ENCODE results near the gene STK33. TPM values are rescaled to one million over a fixed set of nuclear protein-coding genes. Genes with fewer than 3 reads are reported as not detected.

The STK33 gene
- total RNA-seq, 1 experiment from 2014 or later = 19.5 TPM

GRCh38 chr11:8545698-8546366 is 48.2 kb downstream of the STK33 start:
- H3K27ac ChIP-seq (ENCODE audit: insufficient read length, low read depth, low read length) = no peak overlapping the region
- TF ChIP-seq CTCF (conservative IDR thresholded peaks at IDR 0.05) = no peak
- peaks cover 3 to 5% of the 10 kb centered on the region in 2 experiments; a peak in 2 of 5 replicates for H3K9me3 Mint-ChIP-seq
- no peaks in the 10 kb centered on the region for H3K4me1 Mint-ChIP-seq
- no peak for DNase-seq
- no peak overlapping the region for H2AFZ ChIP-seq (ENCODE audit: low read length)
- H4K5ac ChIP-seq (ENCODE audit: insufficient read length, low read depth, low read length) = no peak overlapping the region
- no peak overlapping the region for H3K56ac ChIP-seq (ENCODE audit: insufficient read length, low read depth, low read length)
- H2BK5ac ChIP-seq (ENCODE audit: insufficient read length, low read length) = no peak overlapping the region
- H2AK5ac ChIP-seq (ENCODE audit: insufficient read length, low read length) = no peak overlapping the region
- no peak overlapping the region for H3K9ac ChIP-seq (ENCODE audit: extremely low read depth, insufficient read length, low read length)
- H3K23me2 ChIP-seq (ENCODE audit: insufficient read length, low read depth, low read length, poor library complexity, severe bottlenecking) = no peaks in the 10 kb centered on the region
- H3K27ac Mint-ChIP-seq = no peak overlapping the region
- no peak overlapping the region for H2BK120ac ChIP-seq (ENCODE audit: low read depth, low read length, poor library complexity, severe bottlenecking)
- no peak overlapping the region for H2BK12ac ChIP-seq (ENCODE audit: insufficient read length, low read depth, low read length)
- no peaks in the 10 kb centered on the region for H3K9me3 ChIP-seq (ENCODE audit: control insufficient read depth, low read depth, low read length)
- H4K91ac ChIP-seq (ENCODE audit: insufficient read length, low read depth, low read length) = no peak overlapping the region
- H3K27me3 ChIP-seq (ENCODE audit: insufficient read depth, low read length) = no peaks in the 10 kb centered on the region
- H4K20me1 ChIP-seq (ENCODE audit: control insufficient read depth, insufficient read depth, insufficient read length) = no peaks in the 10 kb centered on the region
- H3K79me1 ChIP-seq (ENCODE audit: insufficient read depth, low read depth, low read length, poor library complexity, severe bottlenecking) = no peaks in the 10 kb centered on the region
- H3K4me2 ChIP-seq (ENCODE audit: insufficient read depth, insufficient read length, low read length) = no peak overlapping the region
- H2BK15ac ChIP-seq (ENCODE audit: low read depth, low read length) = no peak overlapping the region
- no peak overlapping the region for H3K4me3 Mint-ChIP-seq
- H3K79me2 ChIP-seq (ENCODE audit: insufficient read depth, low read length) = no peaks in the 10 kb centered on the region
- H3K14ac ChIP-seq (ENCODE audit: insufficient read depth, low read length) = no peak overlapping the region
- no peak overlapping the region for H3K4ac ChIP-seq (ENCODE audit: low read depth, low read length)
- no peak overlapping the region for H3K18ac ChIP-seq (ENCODE audit: insufficient read length, low read depth, low read length)
- no CpG with 5 or more reads among the region's 4 CpGs for WGBS (ENCODE audit: extremely low coverage, insufficient read length, low lambda C conversion rate)
- H3T11ph ChIP-seq (ENCODE audit: low read length) = no peak overlapping the region
- no peaks in the 10 kb centered on the region for H3K4me1 ChIP-seq (ENCODE audit: insufficient read depth, low read length)
- H3K23ac ChIP-seq (ENCODE audit: insufficient read length, low read depth, low read length) = no peak overlapping the region
- no peaks in the 10 kb centered on the region for H3K27me3 Mint-ChIP-seq (ENCODE audit: low read depth)
- no peak overlapping the region for H2BK20ac ChIP-seq (ENCODE audit: low read depth, low read length, poor library complexity, severe bottlenecking)
- H4K8ac ChIP-seq (replicated peaks; ENCODE audit: insufficient read length, low read depth, low read length) = no peak overlapping the region
- peaks cover 0 to 5% (median 4%) of the 10 kb centered on the region in 3 experiments; a peak in 3 of 7 replicates for H3K36me3 Mint-ChIP-seq (ENCODE audit: insufficient read depth in 1 of 3, low read depth in 3 of 3)

Measured in H9 (cell line).